Upper lobe of left lung (tissue), 6 donors: ENCODE measurements around the gene ARHGAP1. TPM values are rescaled to one million over a fixed set of nuclear protein-coding genes. Genes with fewer than 3 reads are reported as not detected.

Source experiments
- ATAC-seq, 2 donors: fragments of 200-7000 bp; cut with Tn5 transposase; one replicate each; pipeline ENCODE4 v1.9.1; 2022; ENCODE audit warnings: mild to moderate bottlenecking in 2 of 2, moderate library complexity in 2 of 2; ENCODE audit not compliant: low FRiP score in 2 of 2
- DNase-seq, 2 donors: peaks; one replicate each; pipeline ENCODE4 v3.0.0-alpha.2; 2019 to 2020
- H3K27ac ChIP-seq, 4 donors: fragments of 200-600 bp; sonication (generic); one replicate each; pipeline ENCODE4 v1.5.1; 2016 to 2019
- H3K27me3 ChIP-seq, 4 donors: fragments of 200-600 bp; sonication (generic); one replicate each; pipeline ENCODE4 v1.5.1; 2017 to 2019
- H3K36me3 ChIP-seq, 4 donors: fragments of 200-600 bp; sonication (generic); one replicate each; pipeline ENCODE4 v1.5.1; 2016 to 2019
- H3K4me1 ChIP-seq, 4 donors: fragments of 200-600 bp; sonication (generic); one replicate each; pipeline ENCODE4 v1.5.1; 2018 to 2019
- H3K4me3 ChIP-seq, 4 donors: fragments of 200-600 bp; sonication (generic); one replicate each; pipeline ENCODE4 v1.5.1; 2017 to 2019; ENCODE audit warnings: mild to moderate bottlenecking in 2 of 4, moderate library complexity in 1 of 4
- H3K9me3 ChIP-seq, 4 donors: fragments of 200-600 bp; sonication (generic); one replicate each; pipeline ENCODE4 v1.5.1; 2018 to 2019
- EP300 ChIP-seq, 4 donors: sonication (generic); formaldehyde crosslinking; IDR thresholded peaks; one replicate each; pipeline ENCODE4 v1.5.1; 2017; ENCODE audit warnings: antibody characterized with exemption in 4 of 4, control low read depth in 2 of 4
- POLR2A ChIP-seq, 4 donors: fragments of 450-650 bp; IDR thresholded peaks; one replicate each; pipeline ENCODE4 v1.5.1; 2016 to 2017; ENCODE audit warnings: antibody characterized with exemption in 4 of 4, mild to moderate bottlenecking in 2 of 4
- POLR2AphosphoS5 ChIP-seq, 2 donors: sonication (generic); formaldehyde crosslinking; IDR thresholded peaks; one replicate each; pipeline ENCODE4 v1.5.1; 2017; ENCODE audit warnings: antibody characterized with exemption in 2 of 2
- WGBS, 2 donors: methylation state at CpG; one replicate each; pipeline ENCODE4 v1.1.5; 2017 to 2018; 5-methylcytosine and 5-hydroxymethylcytosine counted together
- total RNA-seq, 6 donors: library from RNA; depleted of rRNA in 4 of 6; stranded (reverse); fragments of >200 nt in 4 of 6; gene quantifications; one replicate each; pipeline versions ENCODE4 v1.1.0 to v1.2.1, GENCODE V29; 2016 to 2021
- TF ChIP-seq, protein P1 (sequence below), 6 experiments: fragments of 450-650 bp in 4 of 6; fragments of 200-600 bp in 2 of 6; sonication (generic) in 2 of 6; IDR thresholded peaks; one replicate each; pipeline ENCODE4 v1.5.1; 2016 to 2019; ENCODE audit warnings: antibody characterized with exemption in 6 of 6
- donor health status: DM: no; HTN: no; CAD: no; lungs with moderate emphysema.
- donor health status: DM: no; HTN: yes; CAD: no; lungs with severe emphysema.

ARHGAP1 gene
- total RNA-seq, 6 donors from 2014 or later, result 33.8 to 81.8 (median 50.7) TPM

DNA sequence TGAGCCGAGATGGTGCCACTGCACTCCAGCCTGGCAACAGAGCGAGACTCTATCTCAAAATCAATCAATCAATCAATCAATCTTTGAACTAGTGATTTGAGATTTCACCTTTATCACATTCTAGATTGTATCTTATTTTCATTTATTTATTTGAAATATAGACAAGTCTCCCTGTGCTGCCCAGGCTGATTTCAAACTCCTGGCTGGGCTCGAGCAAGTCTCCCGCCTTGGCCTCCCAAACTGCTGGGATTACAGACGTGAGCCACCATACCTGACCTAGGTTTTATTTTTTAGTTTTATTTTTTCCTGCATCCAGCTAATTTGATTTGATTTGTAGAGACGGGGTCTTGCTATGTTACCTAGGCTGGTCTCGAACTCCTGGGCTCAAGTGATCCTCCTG lies 35.7 kb upstream of the ARHGAP1 start:
- peaks cover 0 to 2% (median 0%) of the 10 kb centered on the region in 4 donors for H3K36me3 ChIP-seq
- TF ChIP-seq POLR2AphosphoS5 (IDR thresholded peaks at IDR 0.05) (no peak), POLR2A (IDR thresholded peaks at IDR 0.05) (no peak), EP300 (IDR thresholded peaks at IDR 0.05) (no peak)
- H3K9me3 ChIP-seq, result no peaks in the 10 kb centered on the region
- no peak for ATAC-seq
- WGBS, 2 donors, result 93 to 94% methylated on average over 7 of the region's 7 CpGs
- no peak overlapping the region for H3K4me3 ChIP-seq
- DNase-seq, result no peak
- no peaks in the 10 kb centered on the region for H3K4me1 ChIP-seq
- no peaks in the 10 kb centered on the region for H3K27me3 ChIP-seq
- no peak overlapping the region for H3K27ac ChIP-seq

DNA sequence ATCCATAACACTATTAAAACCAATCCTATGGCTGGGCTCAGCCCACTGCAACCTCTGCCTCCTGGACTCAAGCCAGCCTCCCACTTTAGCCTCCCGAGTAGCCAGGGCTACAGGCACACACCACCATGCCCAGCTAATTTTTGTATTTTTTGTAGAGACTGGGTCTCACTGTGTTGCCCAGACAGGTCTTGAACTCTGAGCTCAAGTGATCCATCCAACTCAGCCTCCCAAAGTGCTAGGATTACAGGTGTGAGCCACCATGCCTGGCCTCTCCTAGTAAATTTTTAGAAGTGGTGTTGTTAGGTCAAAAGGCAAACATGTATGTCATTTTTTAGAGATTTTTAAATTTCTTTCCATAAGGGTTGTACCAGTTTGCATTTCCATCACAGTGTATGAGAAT lies 32.8 kb upstream of the ARHGAP1 start:
- TF ChIP-seq, protein P1, sequence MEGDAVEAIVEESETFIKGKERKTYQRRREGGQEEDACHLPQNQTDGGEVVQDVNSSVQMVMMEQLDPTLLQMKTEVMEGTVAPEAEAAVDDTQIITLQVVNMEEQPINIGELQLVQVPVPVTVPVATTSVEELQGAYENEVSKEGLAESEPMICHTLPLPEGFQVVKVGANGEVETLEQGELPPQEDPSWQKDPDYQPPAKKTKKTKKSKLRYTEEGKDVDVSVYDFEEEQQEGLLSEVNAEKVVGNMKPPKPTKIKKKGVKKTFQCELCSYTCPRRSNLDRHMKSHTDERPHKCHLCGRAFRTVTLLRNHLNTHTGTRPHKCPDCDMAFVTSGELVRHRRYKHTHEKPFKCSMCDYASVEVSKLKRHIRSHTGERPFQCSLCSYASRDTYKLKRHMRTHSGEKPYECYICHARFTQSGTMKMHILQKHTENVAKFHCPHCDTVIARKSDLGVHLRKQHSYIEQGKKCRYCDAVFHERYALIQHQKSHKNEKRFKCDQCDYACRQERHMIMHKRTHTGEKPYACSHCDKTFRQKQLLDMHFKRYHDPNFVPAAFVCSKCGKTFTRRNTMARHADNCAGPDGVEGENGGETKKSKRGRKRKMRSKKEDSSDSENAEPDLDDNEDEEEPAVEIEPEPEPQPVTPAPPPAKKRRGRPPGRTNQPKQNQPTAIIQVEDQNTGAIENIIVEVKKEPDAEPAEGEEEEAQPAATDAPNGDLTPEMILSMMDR (IDR thresholded peaks at IDR 0.05), result no peak
- TF ChIP-seq POLR2A (IDR thresholded peaks at IDR 0.05) (no peak), POLR2AphosphoS5 (IDR thresholded peaks at IDR 0.05) (no peak), EP300 (IDR thresholded peaks at IDR 0.05) (no peak)
- Histone ChIP-seq H3K4me3 (no peak overlapping the region), H3K27me3 (no peaks in the 10 kb centered on the region), H3K27ac (no peak overlapping the region), H3K36me3 (no peaks in the 10 kb centered on the region), H3K4me1 (no peaks in the 10 kb centered on the region), H3K9me3 (no peaks in the 10 kb centered on the region)
- ATAC-seq (no peak), DNase-seq (no peak)
- WGBS, 2 donors, result 86 to 93% methylated on average over 1 of the region's 1 CpG

DNA sequence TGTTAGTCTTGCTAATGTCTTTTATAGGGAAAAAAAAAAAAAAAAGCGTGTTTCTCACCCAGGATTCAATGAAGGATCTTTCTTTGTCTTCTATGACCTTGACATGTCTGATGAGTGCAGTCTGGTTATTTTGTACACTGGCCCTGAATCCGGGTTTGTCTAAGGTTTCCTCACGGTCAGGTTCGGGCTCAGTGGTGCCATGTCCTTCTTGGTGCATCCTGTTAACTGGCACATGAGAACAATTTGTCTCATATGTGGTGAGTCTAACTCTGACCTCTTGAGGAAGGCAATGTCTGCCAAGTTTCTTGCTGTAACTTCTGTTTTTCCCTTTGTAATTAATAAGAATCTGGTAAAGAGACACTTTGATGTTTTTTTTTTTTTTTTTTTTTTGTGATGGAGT lies 31.1 kb upstream of the ARHGAP1 start:
- Histone ChIP-seq H3K4me3 (no peak overlapping the region), H3K36me3 (no peaks in the 10 kb centered on the region), H3K4me1 (no peaks in the 10 kb centered on the region), H3K27me3 (no peaks in the 10 kb centered on the region), H3K27ac (no peak overlapping the region), H3K9me3 (no peaks in the 10 kb centered on the region)
- no peak for TF ChIP-seq EP300 (IDR thresholded peaks at IDR 0.05)
- TF ChIP-seq, protein P1 (IDR thresholded peaks at IDR 0.05), result no peak
- TF ChIP-seq POLR2AphosphoS5 (IDR thresholded peaks at IDR 0.05), result no peak
- no peak for TF ChIP-seq POLR2A (IDR thresholded peaks at IDR 0.05)
- WGBS, 2 donors, result 87 to 90% methylated on average over 4 of the region's 4 CpGs
- ATAC-seq (no peak), DNase-seq (peak in 1 of 2 donors; percentile 2)

DNA sequence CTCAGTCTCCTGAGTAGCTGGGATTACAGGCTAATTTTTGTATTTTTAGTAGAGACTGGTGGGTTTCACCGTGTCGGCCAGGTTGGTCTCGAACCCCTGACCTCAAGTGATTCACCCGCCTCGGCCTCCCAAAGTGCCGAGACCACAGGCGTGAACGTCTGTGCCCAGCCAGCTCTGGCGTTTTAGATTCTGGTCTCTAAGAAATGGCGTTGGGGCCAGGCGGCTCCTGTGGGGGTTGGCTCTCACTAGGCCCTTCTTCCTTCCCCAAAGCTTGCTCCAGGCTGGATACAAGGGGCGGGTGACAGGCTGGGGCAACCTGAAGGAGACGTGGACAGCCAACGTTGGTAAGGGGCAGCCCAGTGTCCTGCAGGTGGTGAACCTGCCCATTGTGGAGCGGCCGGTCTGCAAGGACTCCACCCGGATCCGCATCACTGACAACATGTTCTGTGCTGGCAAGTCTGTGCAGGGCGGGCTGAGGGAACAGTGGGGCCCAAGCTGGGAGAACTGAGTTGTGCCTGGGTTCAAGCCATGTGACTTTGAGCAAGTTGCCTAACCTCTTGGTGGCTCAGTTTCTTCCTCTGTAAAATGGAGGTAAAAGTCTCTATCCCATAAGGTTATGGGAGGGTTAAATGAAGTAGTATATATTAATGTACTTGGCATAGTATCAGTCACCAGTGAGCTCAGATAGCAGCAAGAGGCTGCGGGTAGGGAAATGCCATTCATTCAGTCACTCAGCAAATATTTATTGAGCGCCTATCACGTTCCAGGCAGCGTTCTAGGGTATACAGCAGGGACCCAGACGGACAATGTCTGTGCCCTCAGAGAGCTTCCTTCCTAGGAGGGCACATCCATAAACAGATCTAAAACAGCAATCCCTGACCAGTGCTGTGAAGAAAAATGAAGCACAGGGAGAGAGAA lies 28.9 kb upstream of the ARHGAP1 start:
- Histone ChIP-seq H3K27me3 (no peaks in the 10 kb centered on the region), H3K36me3 (no peaks in the 10 kb centered on the region), H3K9me3 (no peaks in the 10 kb centered on the region), H3K4me1 (no peaks in the 10 kb centered on the region), H3K4me3 (no peak overlapping the region), H3K27ac (no peak overlapping the region)
- ATAC-seq (no peak), DNase-seq (no peak)
- WGBS, 2 donors, result 80 to 87% methylated on average over 24 of the region's 24 CpGs
- TF ChIP-seq EP300 (IDR thresholded peaks at IDR 0.05) (no peak), POLR2AphosphoS5 (IDR thresholded peaks at IDR 0.05) (no peak), POLR2A (IDR thresholded peaks at IDR 0.05) (no peak)
- TF ChIP-seq, protein P1 (IDR thresholded peaks at IDR 0.05), result no peak

DNA sequence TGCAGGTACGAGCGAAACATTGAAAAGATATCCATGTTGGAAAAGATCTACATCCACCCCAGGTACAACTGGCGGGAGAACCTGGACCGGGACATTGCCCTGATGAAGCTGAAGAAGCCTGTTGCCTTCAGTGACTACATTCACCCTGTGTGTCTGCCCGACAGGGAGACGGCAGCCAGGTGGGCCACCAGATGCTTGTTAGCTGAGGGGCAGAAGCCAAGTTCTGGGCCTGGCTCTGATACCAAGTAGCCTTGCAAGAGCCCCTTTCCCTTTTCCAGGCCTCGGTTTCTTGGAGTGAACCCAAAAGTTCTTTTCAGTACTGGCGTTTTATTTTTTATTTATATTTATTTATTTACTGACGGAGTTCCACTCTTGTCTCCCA lies 28.2 kb upstream of the ARHGAP1 start:
- Histone ChIP-seq H3K36me3 (no peaks in the 10 kb centered on the region), H3K27ac (no peak overlapping the region), H3K9me3 (no peaks in the 10 kb centered on the region), H3K4me1 (no peaks in the 10 kb centered on the region), H3K27me3 (no peaks in the 10 kb centered on the region), H3K4me3 (no peak overlapping the region)
- no peak for DNase-seq
- no peak for TF ChIP-seq EP300 (IDR thresholded peaks at IDR 0.05)
- no peak for TF ChIP-seq POLR2AphosphoS5 (IDR thresholded peaks at IDR 0.05)
- no peak for TF ChIP-seq POLR2A (IDR thresholded peaks at IDR 0.05)
- TF ChIP-seq, protein P1 (IDR thresholded peaks at IDR 0.05), result no peak
- 82 to 90% methylated on average over 7 to 9 of the region's 9 CpGs for WGBS, 2 donors
- ATAC-seq, result no peak
